GM19324 (cell line): ENCODE results near the gene NEU2.
"Not testable (repeated sequence)": the region's sequence is repeated elsewhere in the genome, so short reads cannot be mapped to it uniquely, and the experiment has no call there.

Source experiments
- ATAC-seq: cut with Tn5 transposase; IDR thresholded peaks from one replicate; pipeline ENCODE4 v1.9.1; 2021; ENCODE audit warnings: mild to moderate bottlenecking, moderate library complexity; ENCODE audit not compliant: unreplicated experiment, low FRiP score

The NEU2 gene

GRCh38 chr2:233009661-233010060 is 22.8 kb upstream of the NEU2 start:
- ATAC-seq = no peak

- no peak for ATAC-seq
These were observed 21.8 kb upstream of the NEU2 start for GRCh38 chr2:233010569-233011267.

- ATAC-seq = no peak
These were observed 21.2 kb upstream of the NEU2 start for GRCh38 chr2:233011268-233011650.

GRCh38 chr2:233011702-233012131 is 20.8 kb upstream of the NEU2 start:
- no peak for ATAC-seq

DNA sequence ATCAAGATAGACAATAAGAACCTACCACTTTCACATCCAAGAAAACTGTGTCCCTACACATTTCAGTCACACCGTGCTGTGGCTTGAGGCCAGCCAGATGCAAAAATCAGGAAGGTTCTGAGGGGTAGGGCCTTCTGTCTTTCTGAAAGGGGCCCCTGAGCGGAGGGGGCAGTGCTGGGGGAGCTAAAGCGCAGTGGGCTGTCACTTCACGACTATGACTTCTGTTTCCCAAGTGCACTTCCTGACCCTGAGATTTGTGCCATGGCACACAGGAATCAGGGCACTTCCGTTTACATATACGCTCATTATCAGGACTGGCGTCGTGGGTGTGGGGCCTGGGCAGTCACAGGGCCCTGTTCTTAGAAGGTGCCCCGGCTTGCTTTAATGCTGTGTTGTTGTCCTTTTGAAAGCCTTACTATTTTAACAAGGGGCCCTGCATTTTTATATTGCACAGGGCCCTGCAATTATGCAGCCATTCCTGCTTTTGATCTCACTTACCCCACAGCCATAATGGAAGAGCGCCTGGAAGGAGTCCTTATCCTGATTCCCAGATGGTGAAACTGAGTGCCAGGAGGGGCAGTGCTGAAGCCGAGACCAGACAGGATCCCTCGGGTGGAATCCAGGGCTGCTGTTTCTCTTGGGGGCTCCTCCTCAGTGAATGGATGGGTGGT is 20.0 kb upstream of the NEU2 start:
- ATAC-seq = no peak

DNA sequence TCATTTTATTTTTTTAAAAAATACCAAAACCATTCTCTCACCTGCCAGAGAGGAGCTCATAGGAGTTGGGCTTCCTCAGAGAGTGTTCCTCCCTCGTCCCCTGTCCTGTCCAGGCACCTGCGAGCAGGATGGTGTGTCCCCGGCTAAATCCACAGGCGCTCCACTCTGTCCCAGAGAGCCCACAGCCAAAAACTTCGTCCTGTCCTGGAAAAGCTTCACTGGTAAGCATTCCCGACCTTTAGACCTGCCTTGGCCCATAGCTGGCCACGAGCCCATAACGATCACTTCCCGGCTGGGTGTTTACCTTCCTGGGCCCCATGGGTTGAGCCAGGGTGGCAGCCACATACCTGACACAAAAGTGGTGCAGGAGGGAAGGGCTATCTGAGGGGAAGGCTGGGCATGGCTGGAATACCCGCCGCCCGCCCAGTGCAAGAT is 19.4 kb upstream of the NEU2 start, which contains the start of gene NGEF:
Gene NGEF, minus strand, starts transcription at position 230 of the 435 bp plus-strand sequence. CDS start 38,366 bp downstream, outside the sequence.
- ATAC-seq = no peak

DNA sequence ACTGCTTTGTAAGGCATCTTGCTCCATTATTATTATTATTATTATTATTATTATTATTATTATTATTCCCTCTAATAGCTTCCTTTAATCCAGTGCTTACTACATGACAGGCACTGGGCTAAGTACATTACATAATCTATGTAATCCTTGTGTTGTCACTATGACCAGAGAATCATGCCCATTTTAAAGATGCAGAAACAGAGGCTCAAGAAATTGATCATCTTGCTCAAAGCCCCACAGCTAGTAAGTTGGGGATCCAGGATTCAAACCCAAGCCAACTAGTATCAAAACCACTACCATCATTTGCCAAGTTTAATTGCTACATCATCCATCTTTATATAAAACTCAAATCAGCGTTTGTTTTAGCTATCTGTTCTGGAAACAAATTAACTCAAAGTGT is 18.8 kb upstream of the NEU2 start:
- no peak for ATAC-seq

DNA sequence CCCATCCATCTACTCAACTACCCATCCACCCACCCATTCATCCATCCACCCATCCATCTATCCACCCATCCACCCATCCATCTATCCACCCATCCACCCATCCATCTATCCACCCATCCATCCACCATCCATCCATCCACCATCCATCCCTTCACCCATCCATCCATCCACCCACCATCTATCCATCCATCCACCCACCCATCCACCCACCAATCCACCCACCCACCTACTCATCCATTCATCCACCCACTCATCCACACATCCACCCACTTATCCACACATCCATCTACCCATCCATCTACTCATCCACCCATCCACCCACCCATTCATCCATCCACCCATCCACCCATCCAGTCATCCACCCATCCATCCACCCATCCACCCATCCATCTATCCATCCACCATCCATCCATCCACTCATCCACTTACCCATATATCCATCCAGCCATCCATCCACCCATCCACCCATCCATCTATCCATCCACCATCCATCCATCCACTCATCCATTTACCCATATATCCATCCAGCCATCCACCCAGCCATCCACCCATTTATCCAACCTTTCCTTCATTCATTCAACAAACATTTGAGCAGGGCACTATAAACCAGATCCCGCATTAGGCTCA is 17.3 kb upstream of the NEU2 start:
- no peak for ATAC-seq

GRCh38 chr2:233017947-233018346 is 14.5 kb upstream of the NEU2 start:
- no peak for ATAC-seq

GRCh38 chr2:233019610-233020009 is 12.9 kb upstream of the NEU2 start:
- not testable (repeated sequence) for ATAC-seq

GRCh38 chr2:233020454-233020853 is 12.0 kb upstream of the NEU2 start:
- no peak for ATAC-seq

DNA sequence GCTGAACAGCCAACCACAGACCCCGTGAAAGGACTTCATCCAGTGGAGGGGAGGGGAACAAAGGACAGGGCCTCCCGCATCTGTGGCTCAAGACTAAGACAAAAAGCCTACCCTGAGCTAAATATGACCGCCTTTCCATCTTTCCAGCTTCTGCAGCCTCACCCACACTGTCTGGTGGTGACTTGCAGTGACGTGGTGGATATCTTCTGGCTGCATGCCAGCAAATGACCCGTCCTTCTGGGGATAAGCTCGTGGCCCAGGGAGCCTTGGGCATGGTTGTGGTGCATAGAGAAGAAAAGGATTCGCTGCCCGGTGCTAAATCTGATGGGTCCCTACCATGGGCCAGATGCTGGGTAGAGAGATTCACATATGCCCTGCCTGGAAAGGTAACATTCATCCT is 10.7 kb upstream of the NEU2 start:
- ATAC-seq = no peak

DNA sequence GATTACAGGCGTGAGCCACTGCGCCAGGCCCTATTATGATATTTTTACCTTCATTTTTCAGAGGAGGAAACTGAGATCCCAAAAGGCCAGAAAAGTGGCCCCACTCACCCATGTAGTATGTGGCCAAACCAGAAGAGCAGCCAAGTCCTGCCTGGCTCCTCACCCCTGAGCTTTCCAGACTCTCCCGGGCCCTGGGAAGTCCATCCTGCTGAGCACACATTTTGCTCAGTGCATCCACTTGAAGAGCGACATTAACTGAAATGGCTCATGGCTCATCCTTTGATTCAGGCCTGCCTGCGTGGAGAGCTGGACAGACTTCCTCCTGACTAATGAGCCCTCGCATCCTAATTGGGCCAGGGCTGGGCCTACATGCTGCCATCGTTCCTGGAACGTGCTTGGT is 9.9 kb upstream of the NEU2 start:
- no peak for ATAC-seq

- ATAC-seq = no peak
These were observed 9.3 kb upstream of the NEU2 start for GRCh38 chr2:233023007-233023760.

DNA sequence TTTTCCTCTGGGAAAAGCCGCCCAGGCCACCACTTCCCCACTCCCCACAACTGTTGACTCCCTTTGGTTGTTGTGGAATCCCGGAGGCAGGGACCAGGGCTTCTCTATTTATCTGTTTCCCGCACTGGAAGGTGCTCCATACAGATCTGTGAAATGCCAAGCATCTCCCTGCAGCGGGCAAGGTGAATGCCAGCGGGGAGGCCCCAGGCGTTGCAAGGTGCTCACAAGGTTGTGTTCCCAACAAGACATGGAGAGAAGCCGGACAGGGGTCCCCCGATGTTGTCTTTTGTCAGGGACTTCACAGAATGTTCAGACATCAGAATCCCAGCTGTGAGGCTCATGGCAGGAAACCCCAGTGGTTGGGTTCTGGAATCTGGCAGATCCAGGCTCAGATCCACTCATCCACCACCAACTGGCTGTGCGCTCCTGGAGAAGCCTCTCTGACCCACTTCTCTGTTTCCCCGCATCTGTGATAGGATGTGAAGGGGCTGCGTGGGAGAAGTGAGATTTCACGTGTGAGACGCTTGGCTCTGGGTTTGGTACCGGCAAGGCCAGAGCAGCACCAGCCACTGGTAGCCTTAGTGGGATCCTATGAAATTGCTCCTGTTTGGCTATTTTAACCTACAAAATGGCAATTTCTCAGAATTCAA is 8.6 kb upstream of the NEU2 start:
- no peak for ATAC-seq

DNA sequence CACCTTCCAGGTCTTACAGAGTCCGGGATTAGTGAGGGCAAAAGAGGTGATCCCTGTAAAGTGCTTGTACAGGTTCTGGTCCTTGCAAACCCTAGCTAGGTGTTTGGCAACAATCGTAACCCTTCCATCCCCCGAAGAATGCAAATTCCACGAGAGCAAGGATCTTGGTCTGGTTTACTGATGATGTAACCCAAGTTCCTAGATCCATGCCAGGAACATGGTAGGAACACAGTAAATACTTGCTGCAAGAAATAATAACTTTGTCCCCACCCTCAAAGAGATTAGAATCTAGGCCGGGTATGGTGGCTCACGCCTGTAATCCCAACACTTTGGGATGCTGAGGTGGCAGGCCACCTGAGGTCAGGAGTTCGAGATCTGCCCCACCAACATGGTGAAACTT is 6.8 kb upstream of the NEU2 start:
- ATAC-seq = no peak

DNA sequence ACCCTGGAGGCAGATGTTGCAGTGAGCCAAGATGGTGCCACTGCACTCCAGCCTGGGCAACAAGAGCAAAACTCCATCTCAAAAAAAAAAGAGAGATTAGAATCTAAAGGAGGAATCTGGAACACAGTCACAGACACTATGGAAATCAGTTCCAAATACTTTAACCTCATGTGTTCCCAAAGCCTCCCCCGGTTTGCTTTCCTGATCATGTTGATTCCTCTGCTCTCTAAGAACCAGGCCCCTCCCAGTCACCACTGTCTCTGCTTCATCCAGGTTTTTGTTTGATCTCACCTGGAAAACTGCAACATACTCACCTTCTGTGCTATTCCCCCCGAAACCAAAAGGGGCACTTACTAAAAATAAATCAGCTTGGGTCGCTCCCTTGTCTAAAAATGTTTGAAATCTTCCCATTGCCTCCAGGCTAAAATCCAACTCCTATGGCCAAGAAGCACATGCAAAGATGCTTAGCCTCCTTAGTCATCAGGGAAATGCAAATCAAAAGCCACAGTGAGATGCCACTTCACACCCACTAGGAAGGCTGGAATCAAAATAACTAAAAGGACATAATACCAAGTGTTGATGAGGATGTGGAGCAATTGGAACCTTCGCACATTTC is 6.2 kb upstream of the NEU2 start:
- no peak for ATAC-seq

DNA sequence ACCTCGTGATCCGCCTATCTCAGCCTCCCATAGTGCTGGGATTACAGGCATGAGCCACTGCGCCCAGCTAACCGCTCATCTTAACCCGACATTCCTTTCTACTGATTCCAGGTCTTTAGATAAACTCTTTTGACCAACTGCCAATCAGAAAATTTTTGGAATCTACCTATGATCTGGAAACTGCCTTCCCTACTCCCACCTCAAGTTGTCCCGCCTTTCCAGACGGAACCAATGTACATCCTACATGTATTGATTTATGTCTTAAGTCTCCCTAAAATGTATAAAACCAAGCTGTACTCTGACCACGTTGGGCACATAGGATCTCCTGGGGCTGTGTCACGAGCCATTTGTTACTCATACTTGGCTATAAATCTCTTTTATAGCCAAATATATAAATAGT is 3.2 kb upstream of the NEU2 start:
- no peak for ATAC-seq

GRCh38 chr2:233031556-233032500 is 644 bp upstream of the NEU2 start:
- no peak for ATAC-seq
